Neural cell (in vitro differentiated cells): ENCODE measurements around the gene MMP1.

Experiments
- EP300 ChIP-seq: fragments of 450-650 bp; conservative IDR thresholded peaks from 2 replicates; pipeline ENCODE4 v1.6.1; 2014; ENCODE audit warnings: antibody characterized with exemption, mild to moderate bottlenecking, moderate library complexity; ENCODE audit not compliant: poor library complexity, severe bottlenecking
- EZH2 ChIP-seq: fragments of 200-600, 300-800 bp; shearing (Covaris generic), sonication (generic); IDR thresholded peaks from 2 replicates; pipeline ENCODE4 v1.6.1; 2014; ENCODE audit warnings: antibody characterized with exemption, low read length, borderline replicate concordance, mild to moderate bottlenecking; ENCODE audit not compliant: insufficient read depth, poor library complexity, severe bottlenecking
- MXI1 ChIP-seq: fragments of 450-650 bp; conservative IDR thresholded peaks from 2 replicates; pipeline ENCODE4 v1.6.1; 2014; ENCODE audit warnings: antibody characterized with exemption, mild to moderate bottlenecking; ENCODE audit not compliant: poor library complexity, severe bottlenecking
- POLR2AphosphoS5 ChIP-seq: IDR thresholded peaks from 2 replicates; pipeline ENCODE4 v1.6.1; 2012
- RAD21 ChIP-seq: fragments of 450-650 bp; conservative IDR thresholded peaks from 2 replicates; pipeline ENCODE4 v1.6.1; 2014; ENCODE audit warnings: antibody characterized with exemption, mild to moderate bottlenecking, moderate library complexity
- TAF1 ChIP-seq: IDR thresholded peaks from 2 replicates; pipeline ENCODE4 v1.6.1; 2012; ENCODE audit warnings: low read depth
- TF ChIP-seq, protein P1 (sequence below): fragments of 450-650 bp; IDR thresholded peaks from 2 replicates; pipeline ENCODE4 v1.5.1; 2014; ENCODE audit warnings: antibody characterized with exemption, mild to moderate bottlenecking, moderate library complexity; ENCODE audit not compliant: poor library complexity, severe bottlenecking

DNA sequence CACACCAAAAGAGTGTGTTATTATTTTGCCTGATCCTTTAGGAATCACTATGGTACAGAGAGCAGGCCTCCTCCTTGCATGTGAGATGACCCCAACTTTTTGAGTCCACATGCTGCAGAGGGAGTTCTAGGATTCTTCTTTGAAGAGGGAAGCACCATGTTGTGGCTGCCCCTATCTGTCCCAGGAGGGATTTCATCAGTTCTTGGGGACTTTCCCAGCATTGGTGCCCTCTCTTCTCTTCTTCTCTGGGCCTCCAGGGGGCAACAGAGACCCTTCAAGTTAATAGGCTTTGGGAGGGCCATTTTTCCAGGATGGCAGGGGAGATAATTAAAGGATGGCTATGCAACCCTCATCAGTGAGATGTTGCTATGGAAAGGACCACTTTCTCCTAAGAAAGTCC, 3.6 kb downstream of the MMP1 start:
- TF ChIP-seq, protein P1, sequence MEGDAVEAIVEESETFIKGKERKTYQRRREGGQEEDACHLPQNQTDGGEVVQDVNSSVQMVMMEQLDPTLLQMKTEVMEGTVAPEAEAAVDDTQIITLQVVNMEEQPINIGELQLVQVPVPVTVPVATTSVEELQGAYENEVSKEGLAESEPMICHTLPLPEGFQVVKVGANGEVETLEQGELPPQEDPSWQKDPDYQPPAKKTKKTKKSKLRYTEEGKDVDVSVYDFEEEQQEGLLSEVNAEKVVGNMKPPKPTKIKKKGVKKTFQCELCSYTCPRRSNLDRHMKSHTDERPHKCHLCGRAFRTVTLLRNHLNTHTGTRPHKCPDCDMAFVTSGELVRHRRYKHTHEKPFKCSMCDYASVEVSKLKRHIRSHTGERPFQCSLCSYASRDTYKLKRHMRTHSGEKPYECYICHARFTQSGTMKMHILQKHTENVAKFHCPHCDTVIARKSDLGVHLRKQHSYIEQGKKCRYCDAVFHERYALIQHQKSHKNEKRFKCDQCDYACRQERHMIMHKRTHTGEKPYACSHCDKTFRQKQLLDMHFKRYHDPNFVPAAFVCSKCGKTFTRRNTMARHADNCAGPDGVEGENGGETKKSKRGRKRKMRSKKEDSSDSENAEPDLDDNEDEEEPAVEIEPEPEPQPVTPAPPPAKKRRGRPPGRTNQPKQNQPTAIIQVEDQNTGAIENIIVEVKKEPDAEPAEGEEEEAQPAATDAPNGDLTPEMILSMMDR = no peak
- TF ChIP-seq POLR2AphosphoS5 (no peak), EP300 (no peak), EZH2 (no peak), RAD21 (no peak), TAF1 (no peak), MXI1 (no peak)
